ENCODE results near the gene TRAF4.

- TF ChIP-seq ZC3H10 (CRISPR knock-in tag; IDR thresholded peaks at IDR 0.05) (no peak), CREB5 (CRISPR knock-in tag; IDR thresholded peaks at IDR 0.05; ENCODE audit: low read depth) (no peak)
Observed at GRCh38 chr17:28747801-28748750, 4.3 kb downstream of the TRAF4 start.
